ENCODE results near the gene PDZRN4.
"Not testable (repeated sequence)": the region's sequence is repeated elsewhere in the genome, so short reads cannot be mapped to it uniquely, and the experiment has no call there.

Gene PDZRN4

DNA sequence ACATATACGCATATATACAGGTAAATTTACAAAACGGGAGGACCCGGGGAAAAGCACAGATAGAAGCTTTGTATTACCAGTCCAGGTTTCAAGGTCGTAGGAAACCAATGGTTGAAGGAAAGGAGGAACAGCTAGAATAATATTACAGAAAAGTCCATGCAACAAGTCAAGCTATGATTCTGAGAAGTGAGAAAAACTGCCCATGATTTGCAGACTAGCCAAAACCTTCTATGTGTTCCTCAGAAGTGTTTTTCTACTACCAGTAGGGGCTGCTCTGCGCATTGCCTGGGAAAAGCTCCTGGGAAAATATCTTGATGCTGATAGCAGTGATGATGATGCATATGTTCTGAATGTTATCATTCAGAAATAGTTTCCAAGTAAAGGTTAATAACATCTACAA is 2.2 kb downstream of the PDZRN4 start:
- in situ Hi-C loops (cut with MboI; ENCODE audit: low sequenced_read_pairs, unreplicated experiment) = no loop called here
- peak; percentile 7 for TF ChIP-seq CTCF (IDR thresholded peaks at IDR 0.05; ENCODE audit: borderline replicate concordance, control extremely low read depth, extremely low read depth, insufficient read depth, missing control alignments)
- no peak for DNase-seq (ENCODE audit: low spot score)

DNA sequence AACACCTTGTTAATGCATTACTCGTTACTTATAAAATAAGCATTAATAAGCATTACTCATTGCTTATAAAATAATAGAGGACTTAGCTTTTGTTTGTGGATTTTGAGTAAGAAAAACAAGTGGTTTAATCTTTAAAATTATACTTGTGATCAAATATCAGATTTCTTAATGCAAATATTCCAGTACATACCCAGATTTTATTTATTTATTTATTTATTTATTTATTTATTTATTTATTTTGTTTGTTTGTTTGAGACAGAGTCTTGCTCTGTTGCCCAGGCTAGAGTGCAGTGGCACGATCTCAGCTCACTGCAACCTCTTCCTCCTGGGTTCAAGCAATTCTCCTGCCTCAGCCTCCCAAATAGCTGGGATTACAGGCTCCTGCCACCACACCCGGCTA is 3.4 kb downstream of the PDZRN4 start:
- DNase-seq (ENCODE audit: low spot score); in situ Hi-C loops (cut with MboI; ENCODE audit: low sequenced_read_pairs, unreplicated experiment): not testable (repeated sequence)

DNA sequence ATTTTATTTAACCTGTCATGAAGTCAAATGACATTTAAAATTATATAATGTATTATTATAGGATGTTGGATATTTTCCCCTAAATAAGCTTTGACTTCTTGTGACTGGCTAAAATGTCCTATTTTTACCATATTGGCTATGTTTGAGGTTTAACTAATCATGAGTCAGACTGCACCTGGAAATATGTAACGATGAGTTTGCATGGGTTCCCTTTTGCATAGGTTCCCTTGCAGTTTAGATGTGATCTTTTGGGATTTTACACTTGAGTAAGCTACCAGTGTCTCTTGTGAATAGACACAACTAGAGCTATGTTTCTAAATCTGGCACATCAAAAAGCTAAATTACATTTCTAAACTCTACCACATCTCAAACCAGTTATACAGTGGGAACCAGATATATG is 5.2 kb downstream of the PDZRN4 start:
- in situ Hi-C loops (cut with MboI; ENCODE audit: low sequenced_read_pairs, unreplicated experiment) = no loop called here
- TF ChIP-seq CTCF (IDR thresholded peaks at IDR 0.05; ENCODE audit: borderline replicate concordance, control extremely low read depth, extremely low read depth, insufficient read depth, missing control alignments) = no peak
- DNase-seq (ENCODE audit: low spot score) = no peak

DNA sequence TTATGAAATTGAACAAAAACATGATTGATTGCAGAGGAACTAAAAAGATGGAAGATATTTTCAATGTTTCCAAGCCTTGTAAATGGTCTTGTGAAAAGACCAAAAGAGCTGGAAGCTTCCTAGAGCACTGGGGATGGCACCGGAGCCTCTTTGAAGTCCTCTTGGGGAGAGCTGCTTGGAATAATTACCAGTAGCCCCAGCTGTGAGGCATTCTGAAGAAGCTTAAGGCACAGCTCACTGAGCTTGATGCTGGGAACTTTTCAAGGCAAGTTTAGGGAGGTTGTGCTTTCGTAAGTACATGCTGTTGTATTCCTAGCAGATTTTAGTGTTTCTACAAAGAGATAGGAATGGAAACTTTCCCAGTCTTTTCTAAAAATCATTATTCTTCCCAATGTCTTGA is 13.9 kb downstream of the PDZRN4 start:
- DNase-seq (ENCODE audit: low spot score) = no peak
- no peak for TF ChIP-seq CTCF (IDR thresholded peaks at IDR 0.05; ENCODE audit: borderline replicate concordance, control extremely low read depth, extremely low read depth, insufficient read depth, missing control alignments)
- in situ Hi-C loops (cut with MboI; ENCODE audit: low sequenced_read_pairs, unreplicated experiment) = no loop called here

DNA sequence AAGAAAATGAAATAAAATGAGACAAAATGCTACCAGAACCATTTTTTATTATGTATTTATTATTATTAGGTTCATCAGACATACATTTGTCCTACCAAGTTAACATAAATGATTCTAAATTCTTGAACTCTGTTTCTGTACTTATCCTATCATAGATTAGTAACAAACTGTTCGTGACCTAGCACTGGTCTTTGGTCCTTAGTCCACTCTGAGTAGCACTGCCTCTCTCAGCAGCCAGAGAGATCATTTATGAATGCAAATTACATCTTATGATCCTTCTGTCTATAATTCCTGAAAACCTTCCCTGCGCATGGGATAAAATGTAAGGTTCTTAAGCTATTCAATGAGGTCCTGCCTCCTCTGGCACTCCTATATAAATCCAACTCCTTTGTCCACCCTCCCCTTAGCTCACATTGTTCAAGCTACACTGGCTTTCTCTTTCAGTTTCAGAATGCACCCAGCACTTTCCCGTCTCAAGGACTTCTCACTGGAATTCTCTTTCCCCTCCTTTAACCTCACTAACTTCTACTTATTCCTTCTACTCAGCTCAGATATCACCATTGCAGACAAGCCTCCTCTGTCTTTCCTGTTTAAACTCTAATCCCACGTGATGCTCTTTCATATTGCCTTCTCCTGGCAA is 17.1 kb downstream of the PDZRN4 start:
- no peak for DNase-seq (ENCODE audit: low spot score)
- TF ChIP-seq CTCF (IDR thresholded peaks at IDR 0.05; ENCODE audit: borderline replicate concordance, control extremely low read depth, extremely low read depth, insufficient read depth, missing control alignments) = no peak
- in situ Hi-C loops (cut with MboI; ENCODE audit: low sequenced_read_pairs, unreplicated experiment) = no loop called here

DNA sequence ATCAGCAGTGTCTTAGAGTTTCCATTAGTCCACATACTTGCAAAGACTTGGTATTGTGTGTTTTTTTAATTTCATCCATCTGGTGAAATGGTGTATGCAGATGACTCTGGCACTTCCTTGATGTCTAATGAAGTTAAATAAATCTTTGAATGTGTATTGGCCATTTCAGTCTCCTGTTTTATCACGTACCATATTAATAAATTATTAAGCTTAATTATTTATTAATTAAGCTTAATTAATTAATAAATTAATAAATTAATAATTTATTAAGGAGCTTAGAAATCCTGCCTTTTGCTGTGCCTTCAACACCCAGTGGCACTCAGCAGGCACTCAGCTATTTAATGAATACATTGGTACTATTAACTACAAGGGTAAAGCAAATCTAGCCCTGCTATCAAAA is 18.2 kb downstream of the PDZRN4 start:
- in situ Hi-C loops (cut with MboI; ENCODE audit: low sequenced_read_pairs, unreplicated experiment) = no loop called here
- DNase-seq (ENCODE audit: low spot score) = no peak

DNA sequence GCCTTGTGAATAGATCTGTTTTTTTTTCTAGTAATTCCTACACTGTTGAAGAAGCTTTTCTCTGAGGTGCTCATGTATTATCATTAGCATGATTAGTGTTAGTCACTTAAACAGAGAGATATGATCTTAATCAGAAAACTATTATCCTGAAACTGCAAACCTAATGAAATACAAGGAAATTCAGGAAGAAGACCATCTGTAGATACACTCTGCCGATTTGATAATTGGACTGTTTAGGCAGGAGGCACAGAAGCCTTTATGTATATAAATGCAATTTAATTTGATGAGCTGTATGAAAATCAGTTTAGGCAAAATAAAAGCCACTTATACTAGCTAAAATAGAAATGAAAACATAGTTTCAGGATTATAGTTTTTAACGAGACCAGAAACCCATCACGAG is 23.3 kb downstream of the PDZRN4 start:
- DNase-seq (ENCODE audit: low spot score) = no peak
- in situ Hi-C loops (cut with MboI; ENCODE audit: low sequenced_read_pairs, unreplicated experiment) = no loop called here
- TF ChIP-seq CTCF (IDR thresholded peaks at IDR 0.05; ENCODE audit: borderline replicate concordance, control extremely low read depth, extremely low read depth, insufficient read depth, missing control alignments) = no peak

More for the DNA sequence above, 18.2 kb downstream of the PDZRN4 start:
- TF ChIP-seq CTCF (IDR thresholded peaks at IDR 0.05; ENCODE audit: borderline replicate concordance, control extremely low read depth, extremely low read depth, insufficient read depth, missing control alignments) = no peak
